HG02642 (cell line): ENCODE data around the gene ZNF155.
"Not testable (repeated sequence)": the region's sequence is repeated elsewhere in the genome, so short reads cannot be mapped to it uniquely, and the experiment has no call there.

Source experiments
- ATAC-seq: cut with Tn5 transposase; IDR thresholded peaks from one replicate; pipeline ENCODE4 v1.9.1; 2021; ENCODE audit warnings: mild to moderate bottlenecking; ENCODE audit not compliant: unreplicated experiment, poor library complexity

The ZNF155 gene

GRCh38 chr19:43983912-43984686 lies at the start of gene ZNF155:
Gene ZNF155, plus strand, starts transcription at chr19:43984188. Its CDS starts 4,356 bp downstream, at chr19:43988544.
- peak; percentile 92 for ATAC-seq

DNA sequence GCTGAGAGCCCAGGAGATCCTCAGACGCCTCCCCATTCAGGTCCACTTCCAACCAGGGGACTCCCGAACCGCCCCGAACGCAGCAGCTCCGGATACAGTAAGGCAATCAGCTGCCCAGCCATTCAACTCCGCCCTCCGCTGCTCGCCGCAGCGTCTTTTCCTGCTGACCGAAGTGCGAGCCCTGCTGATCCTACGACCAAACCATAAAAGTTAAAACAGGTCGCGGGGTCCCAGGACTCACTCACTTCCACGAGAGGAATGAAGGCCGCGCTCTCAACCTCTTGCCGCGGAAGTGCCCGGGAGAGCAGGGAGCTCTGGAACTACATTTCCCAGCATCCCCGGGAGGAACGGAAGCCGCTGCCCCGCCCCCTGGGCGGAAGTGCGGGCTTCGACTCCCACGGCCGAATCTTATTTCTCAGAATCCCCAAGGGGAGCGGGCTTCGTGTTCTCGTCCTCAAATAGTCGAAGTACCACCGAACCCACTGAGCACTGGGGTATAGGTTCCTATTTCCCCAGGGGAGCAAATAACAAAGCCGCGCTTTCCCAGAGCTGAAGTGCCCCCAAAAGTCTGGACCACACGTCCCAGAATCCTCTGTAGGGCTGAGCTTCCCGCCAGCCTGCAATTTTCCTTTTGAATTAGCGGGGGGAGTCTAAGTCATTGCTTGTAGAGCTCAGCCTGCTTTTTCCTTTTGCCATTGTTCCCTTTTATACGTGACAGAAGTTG lies 48.8 kb upstream of the ZNF155 start, which contains the start of gene ZNF45:
Gene ZNF45 (minus strand): TSS at position 298 of the 724 bp plus-strand sequence. CDS start 13,097 bp downstream, outside the sequence.
- ATAC-seq, result peak; percentile 96

GRCh38 chr19:43936188-43936587 lies 47.8 kb upstream of the ZNF155 start:
- no peak for ATAC-seq

GRCh38 chr19:43939557-43940260 lies 44.3 kb upstream of the ZNF155 start:
- ATAC-seq, result no peak

- no peak for ATAC-seq
Measured at GRCh38 chr19:43940719-43941118, 43.3 kb upstream of the ZNF155 start.

- no peak for ATAC-seq
Measured at GRCh38 chr19:43941209-43941608, 42.8 kb upstream of the ZNF155 start.

DNA sequence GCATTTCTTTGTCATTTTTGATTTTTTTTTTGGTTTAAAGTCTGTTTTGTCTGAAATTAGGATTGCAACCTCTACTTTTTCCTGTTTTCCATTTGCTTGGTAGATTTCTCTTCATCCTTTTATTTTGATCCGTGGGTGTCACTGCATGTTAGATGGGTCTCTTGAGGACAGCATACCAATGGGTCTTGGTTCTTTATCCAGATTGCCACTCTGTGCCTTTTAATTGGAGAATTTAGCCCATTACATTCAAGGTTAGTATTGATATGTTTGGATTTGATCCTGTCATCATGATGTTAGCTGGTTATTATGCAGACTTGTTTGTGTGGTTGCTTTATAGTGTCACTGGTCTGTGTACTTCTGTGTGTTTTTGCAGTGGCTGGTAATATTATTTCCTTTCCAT lies 36.6 kb upstream of the ZNF155 start:
- not testable (repeated sequence) for ATAC-seq

DNA sequence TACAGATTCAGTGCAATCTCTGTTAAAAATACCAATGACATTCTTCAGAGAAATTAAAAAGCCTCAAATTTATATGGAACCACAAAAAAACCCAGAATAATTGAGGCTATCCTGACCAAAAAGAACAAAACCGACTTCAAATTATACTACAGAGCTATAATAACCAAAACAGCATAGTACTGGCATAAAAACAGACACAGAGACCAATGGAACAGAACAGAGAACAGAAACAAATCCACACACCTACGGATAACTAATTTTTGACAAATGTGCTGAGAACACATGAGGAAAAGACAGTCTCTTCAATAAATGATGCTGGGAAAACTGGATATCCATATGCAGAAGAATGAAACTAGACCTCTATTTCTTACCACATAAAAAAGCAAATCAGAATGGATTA lies 34.2 kb upstream of the ZNF155 start:
- ATAC-seq, result not testable (repeated sequence)

DNA sequence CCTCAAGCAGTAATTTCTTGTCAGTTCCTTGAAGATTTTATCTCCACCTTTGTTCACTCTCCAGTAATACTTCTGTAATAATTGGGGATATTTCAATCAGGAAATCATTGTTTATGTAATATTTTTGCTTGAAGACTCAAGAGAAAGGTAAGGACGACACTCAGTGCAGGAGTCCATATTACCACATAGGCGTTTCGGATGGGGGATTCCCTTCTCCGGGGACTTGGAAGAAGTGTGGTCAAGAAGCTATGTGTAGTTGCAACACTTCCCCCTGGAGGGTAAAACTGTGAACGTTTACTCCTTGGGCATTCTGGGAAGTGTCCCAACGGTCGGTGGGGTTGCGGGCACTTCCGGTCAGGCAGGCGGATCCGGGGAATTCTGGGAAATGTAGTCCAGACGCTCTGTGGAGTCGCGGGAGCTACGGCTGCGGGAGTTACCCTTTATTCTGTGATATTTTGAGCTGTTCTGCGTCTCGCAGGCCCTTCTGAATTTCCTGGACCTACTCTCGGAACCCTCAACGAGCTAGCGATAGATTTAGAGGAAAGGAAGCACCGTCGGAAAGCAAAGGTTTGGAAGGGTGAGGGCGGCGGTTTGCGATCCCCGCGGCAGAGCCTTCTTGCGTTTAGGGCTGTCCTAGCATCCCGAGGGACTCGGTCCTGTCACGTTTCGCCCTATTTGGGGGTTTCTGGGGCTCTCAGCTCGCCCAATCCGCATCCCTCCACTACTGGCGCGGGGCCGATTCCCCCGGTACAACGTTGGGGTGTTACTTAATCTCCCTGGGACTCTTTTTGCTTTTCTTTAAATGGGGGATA lies 32.9 kb upstream of the ZNF155 start, which contains the start of gene ZNF221:
Gene ZNF221 (plus strand): TSS at position 395 of the 812 bp plus-strand sequence. CDS start 11,499 bp downstream, outside the sequence.
- ATAC-seq, result peak; percentile 94

DNA sequence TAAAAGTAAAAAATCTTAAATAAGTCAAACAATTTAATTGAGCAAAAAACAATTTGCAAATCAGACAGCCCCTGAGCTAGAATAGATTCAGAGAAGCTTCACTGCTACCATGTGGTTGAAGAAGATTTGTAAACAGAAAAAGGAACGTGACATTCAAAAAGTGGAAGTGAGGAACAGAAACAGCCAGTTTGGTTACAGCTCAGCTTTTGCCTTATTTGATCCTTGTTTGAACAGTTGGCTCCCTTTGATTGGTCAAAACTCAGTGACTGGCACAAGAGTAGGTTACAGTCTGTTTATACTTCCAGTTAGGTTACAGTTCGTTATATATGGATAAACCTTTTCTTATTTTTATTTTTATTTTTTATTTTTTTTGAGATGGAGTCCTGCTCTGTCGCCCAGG lies 27.2 kb upstream of the ZNF155 start:
- no peak for ATAC-seq

DNA sequence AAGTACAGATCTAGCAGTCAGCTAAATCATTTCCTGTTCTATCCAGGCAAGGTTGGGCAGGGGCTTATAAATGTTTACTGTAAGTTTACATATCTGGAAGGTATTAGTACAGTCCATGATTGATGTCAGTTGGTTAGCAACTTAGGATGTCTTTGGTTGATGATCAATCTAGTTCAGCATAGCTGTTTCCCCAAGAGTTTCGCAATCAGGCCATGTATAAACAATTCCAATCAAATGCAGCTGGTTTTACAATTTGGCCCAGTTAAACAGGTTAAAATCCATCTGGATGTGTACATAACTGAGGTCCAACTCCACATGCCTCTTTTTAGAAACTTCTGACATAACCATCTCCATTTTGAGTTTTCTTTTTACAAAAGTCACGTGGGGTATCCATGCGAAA lies 26.1 kb upstream of the ZNF155 start:
- no peak for ATAC-seq

DNA sequence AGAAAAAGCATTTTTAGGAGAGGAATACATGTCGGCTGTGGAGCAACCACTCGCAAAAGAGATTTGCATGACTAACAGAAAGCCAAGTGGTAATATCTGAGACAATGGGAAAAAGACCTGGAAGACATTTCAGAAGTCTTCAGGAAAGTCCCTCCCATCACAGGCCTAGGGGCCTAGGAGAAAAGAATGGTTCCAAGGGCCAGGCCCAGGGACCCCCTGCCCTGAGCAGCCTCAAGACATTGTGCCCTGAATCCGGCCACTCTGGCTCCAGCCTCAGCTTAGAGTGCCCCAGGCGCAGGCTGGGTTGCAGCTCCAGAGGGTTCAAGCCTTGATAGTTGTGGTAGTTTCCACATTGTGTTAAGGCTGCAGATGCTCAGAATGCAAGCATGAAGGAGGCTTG lies 23.6 kb upstream of the ZNF155 start:
- ATAC-seq, result no peak

- no peak for ATAC-seq
Measured at GRCh38 chr19:43966079-43966694, 17.8 kb upstream of the ZNF155 start.

DNA sequence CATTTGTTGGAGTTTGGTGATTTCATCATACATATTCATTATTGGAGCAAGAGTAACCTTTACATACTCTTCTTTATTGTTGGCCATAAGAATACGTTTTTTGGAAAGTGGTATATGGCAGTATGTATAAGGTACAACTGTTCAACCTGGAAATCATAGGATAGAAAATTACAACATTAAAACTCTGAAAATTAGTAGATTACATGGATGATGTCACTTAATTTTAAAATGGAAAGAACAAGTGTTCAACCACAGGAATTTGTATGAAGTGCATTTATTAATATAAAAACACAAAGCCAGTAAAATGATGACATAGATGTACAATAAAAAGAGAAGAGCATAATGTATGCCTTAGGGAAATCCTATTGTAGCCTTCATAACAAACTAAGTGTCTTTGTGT lies 7.3 kb upstream of the ZNF155 start:
- no peak for ATAC-seq

DNA sequence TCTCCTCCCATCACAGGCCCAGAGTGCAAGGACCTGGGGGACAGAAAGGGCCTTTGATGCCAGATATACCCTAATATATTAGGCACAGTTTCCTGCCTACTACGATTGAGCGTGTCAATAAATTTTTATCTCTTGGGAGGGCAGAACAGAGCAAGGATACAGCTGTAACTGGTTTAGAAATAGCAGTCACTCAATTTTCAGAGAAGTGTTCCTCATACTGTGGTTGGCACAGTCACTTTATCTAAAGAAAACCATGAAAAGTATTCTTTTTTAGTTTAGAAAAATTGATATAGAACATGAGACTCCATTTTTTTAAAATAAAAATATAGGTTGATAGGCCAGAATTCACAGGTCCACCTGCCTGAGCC lies 460 bp upstream of the ZNF155 start:
- ATAC-seq, result no peak

GRCh38 chr19:43984687-43985000 lies 656 bp downstream of the ZNF155 start:
- ATAC-seq, result peak; percentile 37

- ATAC-seq, result no peak
Measured at GRCh38 chr19:43997631-43998290, 13.8 kb downstream of the ZNF155 start.

DNA sequence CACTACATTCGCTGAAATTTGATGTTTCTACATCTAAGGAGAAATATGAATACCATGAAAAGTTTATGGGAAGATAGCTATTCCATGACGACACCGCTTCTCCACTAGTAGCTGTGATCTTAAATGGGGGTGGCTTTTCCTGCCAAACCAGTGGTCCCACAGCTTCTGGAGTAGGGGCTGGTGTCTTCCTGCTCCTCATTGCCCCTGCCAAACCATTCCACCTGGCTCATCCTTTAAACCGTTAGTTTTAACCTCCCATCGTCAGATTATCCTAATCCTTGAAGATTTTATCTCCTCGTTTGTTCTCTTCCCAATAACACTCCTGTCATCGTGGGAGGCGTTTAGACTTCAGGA lies 18.2 kb downstream of the ZNF155 start:
- ATAC-seq, result peak; percentile 3
